Measurements from ENCODE around the gene ADCY4. TPM values are rescaled to one million over a fixed set of nuclear protein-coding genes. Genes with fewer than 3 reads are reported as not detected.

Gene ADCY4
- total and polyA plus RNA-seq, 2 of the 8 experiments (the other 6 are each of a cell fraction or from before 2014, with no cell fraction given), result 0.27 to 0.35 TPM

- H3K23me2 ChIP-seq (ENCODE audit: low read depth, low read length), result no peaks in the 10 kb centered on the region
- no peak overlapping the region for H3K27ac ChIP-seq (ENCODE audit: low read depth, low read length)
- H2BK120ac ChIP-seq (replicated peaks; ENCODE audit: low read depth, low read length), result no peak overlapping the region
- no peak overlapping the region for H3K23ac ChIP-seq (ENCODE audit: insufficient read length)
- ChIA-PET POLR2A (ENCODE audit: partially characterized antibody) (interaction anchor here (0.5 to 1.2 kb wide), 2 partner anchors 49 to 64 kb away, joined by 3 read pairs; no protein-coding TSS in a partner anchor), CTCF (ENCODE audit: partially characterized antibody) (interaction anchor here (0.9 to 11.5 kb wide), 5 partner anchors 13 to 41 kb away, joined by 3 to 137 read pairs (median 5); partner anchors contain the start of genes DHRS1 and NOP9)
- peaks cover 0 to 3% of the 10 kb centered on the region in 2 experiments for H4K20me1 ChIP-seq (replicated peaks in 1 of 2; ENCODE audit: control insufficient read depth in 1 of 2, insufficient read depth in 2 of 2, low read length in 2 of 2)
- H3K9ac ChIP-seq (replicated peaks in 1 of 4; ENCODE audit: extremely low read depth in 1 of 4, low read depth in 3 of 4, low read length in 3 of 4), result no peak overlapping the region
- no peak for TF ChIP-seq GTF2F1 (IDR thresholded peaks at IDR 0.05; ENCODE audit: borderline replicate concordance, low read depth, low read length)
- TF ChIP-seq POLR2A (IDR thresholded peaks at IDR 0.05; ENCODE audit: control extremely low read depth in 1 of 2, low read depth in 2 of 2, low read length in 2 of 2), result no peak
- H3K18ac ChIP-seq (ENCODE audit: extremely low read depth, low read length), result no peak overlapping the region
- H2AFZ ChIP-seq (ENCODE audit: low read length), result no peak overlapping the region
- no peak overlapping the region for H3K4ac ChIP-seq (replicated peaks; ENCODE audit: insufficient read length, low read depth, low read length)
- no peak overlapping the region for H3K4me2 ChIP-seq (ENCODE audit: insufficient read depth in 1 of 2, low read depth in 2 of 2, low read length in 2 of 2)
- H3K4me3 ChIP-seq (ENCODE audit: extremely low read depth in 1 of 4, insufficient read depth in 2 of 4, low read depth in 3 of 4, low read length in 4 of 4), result no peak overlapping the region
- H4K5ac ChIP-seq (ENCODE audit: insufficient read length, low read depth, low read length), result no peak overlapping the region
- WGBS, 2 experiments (ENCODE audit: extremely low coverage in 1 of 2, insufficient coverage in 1 of 2, insufficient read length in 1 of 2, insufficient replicate concordance in 2 of 2, low coverage in 1 of 2, low lambda C conversion rate in 2 of 2, missing lambda C conversion rate in 1 of 2), result 90% methylated on average over 6 of the region's 6 CpGs; no CpG with 5 or more reads in 1 of the 2 experiments
- H2BK20ac ChIP-seq (ENCODE audit: low read length), result no peak overlapping the region
- no peak overlapping the region for H3K14ac ChIP-seq (ENCODE audit: insufficient read length)
- no peak overlapping the region for H3K56ac ChIP-seq (replicated peaks; ENCODE audit: insufficient read length, low read depth, low read length)
- H3K27me3 ChIP-seq (replicated peaks in 1 of 4; ENCODE audit: control insufficient read depth in 3 of 4, extremely low read depth in 1 of 4, insufficient read depth in 3 of 4, low read length in 3 of 4), result no peaks in the 10 kb centered on the region; a peak in 1 of 7 replicates
- no peak overlapping the region for H4K91ac ChIP-seq (replicated peaks; ENCODE audit: insufficient read length, low read length)
- H4K8ac ChIP-seq (ENCODE audit: extremely low read depth, insufficient read depth, low read length), result no peak overlapping the region
- H2AK5ac ChIP-seq (ENCODE audit: low read depth, low read length), result no peak overlapping the region
- no peaks in the 10 kb centered on the region for H3K9me3 ChIP-seq (ENCODE audit: insufficient read depth in 2 of 2, low read depth in 1 of 2, low read length in 1 of 2)
- H2BK12ac ChIP-seq (ENCODE audit: low read depth, low read length), result no peak overlapping the region
- H3K36me3 ChIP-seq (ENCODE audit: control insufficient read depth in 2 of 4, insufficient read depth in 4 of 4, low read length in 3 of 4), result no peaks in the 10 kb centered on the region
- no peaks in the 10 kb centered on the region for H3K79me2 ChIP-seq (ENCODE audit: control insufficient read depth in 1 of 2, insufficient read depth in 2 of 2, low read length in 2 of 2)
- FAIRE-seq (no peak), DNase-seq (ENCODE audit: low read depth in 1 of 2, low spot score in 2 of 2) (no peak)
- no peaks in the 10 kb centered on the region for H3K79me1 ChIP-seq (ENCODE audit: low read depth, low read length)
- no peak overlapping the region for H2BK15ac ChIP-seq (ENCODE audit: low read length)
- H3K4me1 ChIP-seq (replicated peaks in 1 of 4; ENCODE audit: control insufficient read depth in 3 of 4, insufficient read depth in 4 of 4, low read length in 3 of 4), result no peaks in the 10 kb centered on the region; a peak in 1 of 7 replicates
- no peak overlapping the region for H2BK5ac ChIP-seq (ENCODE audit: low read depth, low read length)
Measured at GRCh38 chr14:24277071-24277470, 57.8 kb downstream of the ADCY4 start.
